T-helper 1 cell treated with Interleukin-12 subunit alpha and Interleukin-12 subunit beta and Interleukin-4 antibody, amounts not matched to agents 30 ng/mL and 1 ng/mL, for 36 hours (primary cell): ENCODE measurements around the gene ROBO1. TPM values are rescaled to one million over a fixed set of nuclear protein-coding genes. Genes with fewer than 3 reads are reported as not detected.
"Not testable (repeated sequence)": the region's sequence is repeated elsewhere in the genome, so short reads cannot be mapped to it uniquely, and the experiment has no call there.

Source experiments
- intact Hi-C: fragments of 100-400 bp; cut with micrococcal nuclease; formaldehyde crosslinking; loops from one replicate; pipeline ENCODE4 v1.15.1; 2024
- total RNA-seq: library from RNA; stranded (reverse); gene quantifications from 2 replicates; pipeline ENCODE4 v1.2.3, GENCODE V29; 2022

The ROBO1 gene
- 0.15 and 0.93 TPM in 2 replicates for total RNA-seq

GRCh38 chr3:79767905-79768267 is at the start of gene ROBO1:
Gene ROBO1 (minus strand): TSS chr3:79767998.
- intact Hi-C loops = no loop called here

- intact Hi-C loops = no loop called here
Observed at GRCh38 chr3:79817224-79817623, 49.4 kb upstream of the ROBO1 start.

- intact Hi-C loops = no loop called here
Observed at GRCh38 chr3:79815478-79815877, 47.7 kb upstream of the ROBO1 start.

GRCh38 chr3:79810581-79810980 is 42.8 kb upstream of the ROBO1 start:
- intact Hi-C loops = no loop called here

GRCh38 chr3:79810092-79810491 is 42.3 kb upstream of the ROBO1 start:
- intact Hi-C loops = no loop called here

- intact Hi-C loops = no loop called here
Observed at GRCh38 chr3:79809106-79809505, 41.3 kb upstream of the ROBO1 start.

- intact Hi-C loops = no loop called here
Observed at GRCh38 chr3:79808515-79808914, 40.7 kb upstream of the ROBO1 start.

- intact Hi-C loops = not testable (repeated sequence)
Observed at GRCh38 chr3:79790177-79790576, 22.4 kb upstream of the ROBO1 start.

- intact Hi-C loops = no loop called here
Observed at GRCh38 chr3:79773291-79773690, 5.5 kb upstream of the ROBO1 start.

- intact Hi-C loops = no loop called here
Observed at GRCh38 chr3:79769229-79769628, 1.4 kb upstream of the ROBO1 start.

- intact Hi-C loops = no loop called here
Observed at GRCh38 chr3:79767194-79767904, 449 bp downstream of the ROBO1 start.

GRCh38 chr3:79766496-79767193 is 1.2 kb downstream of the ROBO1 start:
- intact Hi-C loops = no loop called here

- intact Hi-C loops = no loop called here
Observed at GRCh38 chr3:79765911-79766310, 1.9 kb downstream of the ROBO1 start.

GRCh38 chr3:79761441-79761840 is 6.4 kb downstream of the ROBO1 start:
- intact Hi-C loops = no loop called here

GRCh38 chr3:79751703-79752102 is 16.1 kb downstream of the ROBO1 start:
- intact Hi-C loops = no loop called here

- intact Hi-C loops = no loop called here
Observed at GRCh38 chr3:79737530-79737929, 30.3 kb downstream of the ROBO1 start.

GRCh38 chr3:79729096-79729495 is 38.7 kb downstream of the ROBO1 start:
- intact Hi-C loops = no loop called here

- intact Hi-C loops = loop anchor here (1.0 kb wide), 1 partner anchor 42 kb away; no protein-coding TSS in a partner anchor
Observed at GRCh38 chr3:79726786-79727185, 41.0 kb downstream of the ROBO1 start.

- intact Hi-C loops = no loop called here
Observed at GRCh38 chr3:79724206-79724605, 43.6 kb downstream of the ROBO1 start.

GRCh38 chr3:79690072-79690471 is 77.7 kb downstream of the ROBO1 start:
- intact Hi-C loops = no loop called here

GRCh38 chr3:79685108-79685507 is 82.7 kb downstream of the ROBO1 start:
- intact Hi-C loops = no loop called here

- intact Hi-C loops = loop anchor here (1.0 kb wide), 1 partner anchor 42 kb away; no protein-coding TSS in a partner anchor
Observed at GRCh38 chr3:79684041-79684440, 83.8 kb downstream of the ROBO1 start.

GRCh38 chr3:79672731-79673130 is 95.1 kb downstream of the ROBO1 start:
- intact Hi-C loops = no loop called here
